Measurements from ENCODE around the gene CXCL9. TPM values are rescaled to one million over a fixed set of nuclear protein-coding genes. Genes with fewer than 3 reads are reported as not detected.

CXCL9 gene
- total and polyA plus RNA-seq, 7 donors, result 4.9 to 56.9 TPM; not detected in 5

DNA sequence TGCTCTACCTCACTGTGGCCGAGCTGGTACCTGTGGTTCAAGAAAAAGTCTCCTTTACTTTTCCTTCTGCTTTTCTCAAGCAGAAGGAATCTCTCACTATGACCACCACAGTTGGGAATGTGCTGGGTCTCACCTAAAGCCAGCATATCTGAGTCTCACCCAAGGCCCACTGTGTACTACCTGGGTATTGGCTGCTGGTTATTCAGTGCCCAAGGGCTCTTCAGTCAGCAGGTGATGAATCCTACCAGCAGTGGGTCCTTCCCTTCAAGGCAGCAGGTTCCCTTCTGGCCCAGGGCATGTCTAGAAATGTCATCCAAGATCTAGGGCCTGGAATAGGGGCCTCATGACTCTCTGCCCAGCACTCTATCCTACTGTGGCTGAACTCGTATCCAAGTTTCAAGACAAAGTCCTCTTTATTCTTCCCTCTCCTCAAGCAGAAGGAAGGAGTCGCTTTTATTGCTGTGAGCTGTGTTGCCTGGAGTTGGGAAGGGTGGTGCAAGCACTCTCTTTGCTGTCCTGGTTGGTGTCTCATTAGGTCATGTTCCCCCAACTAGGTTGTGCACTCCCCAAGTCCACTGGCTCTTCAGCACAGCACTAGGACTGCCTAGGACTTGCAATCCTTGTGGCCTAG lies 9.9 kb upstream of the CXCL9 start:
- H3K27ac ChIP-seq, result no peak overlapping the region
- no peak for DNase-seq
- H3K4me3 ChIP-seq, result no peak overlapping the region
- intact Hi-C loops (cut with DNase I), result no loop called here
- peaks cover 0 to 9% (median 4%) of the 10 kb centered on the region in 4 donors for H3K4me1 ChIP-seq
- no peaks in the 10 kb centered on the region for H3K36me3 ChIP-seq
- 56 to 79% methylated on average over 3 of the region's 3 CpGs for WGBS, 2 donors
- H3K9me3 ChIP-seq, result no peaks in the 10 kb centered on the region
- TF ChIP-seq POLR2A (IDR thresholded peaks at IDR 0.05), result no peak
- TF ChIP-seq, protein P1, sequence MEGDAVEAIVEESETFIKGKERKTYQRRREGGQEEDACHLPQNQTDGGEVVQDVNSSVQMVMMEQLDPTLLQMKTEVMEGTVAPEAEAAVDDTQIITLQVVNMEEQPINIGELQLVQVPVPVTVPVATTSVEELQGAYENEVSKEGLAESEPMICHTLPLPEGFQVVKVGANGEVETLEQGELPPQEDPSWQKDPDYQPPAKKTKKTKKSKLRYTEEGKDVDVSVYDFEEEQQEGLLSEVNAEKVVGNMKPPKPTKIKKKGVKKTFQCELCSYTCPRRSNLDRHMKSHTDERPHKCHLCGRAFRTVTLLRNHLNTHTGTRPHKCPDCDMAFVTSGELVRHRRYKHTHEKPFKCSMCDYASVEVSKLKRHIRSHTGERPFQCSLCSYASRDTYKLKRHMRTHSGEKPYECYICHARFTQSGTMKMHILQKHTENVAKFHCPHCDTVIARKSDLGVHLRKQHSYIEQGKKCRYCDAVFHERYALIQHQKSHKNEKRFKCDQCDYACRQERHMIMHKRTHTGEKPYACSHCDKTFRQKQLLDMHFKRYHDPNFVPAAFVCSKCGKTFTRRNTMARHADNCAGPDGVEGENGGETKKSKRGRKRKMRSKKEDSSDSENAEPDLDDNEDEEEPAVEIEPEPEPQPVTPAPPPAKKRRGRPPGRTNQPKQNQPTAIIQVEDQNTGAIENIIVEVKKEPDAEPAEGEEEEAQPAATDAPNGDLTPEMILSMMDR (IDR thresholded peaks at IDR 0.05), result no peak
- TF ChIP-seq EP300 (IDR thresholded peaks at IDR 0.05), result no peak
- TF ChIP-seq POLR2AphosphoS5 (IDR thresholded peaks at IDR 0.05), result no peak
- H3K27me3 ChIP-seq, result no peaks in the 10 kb centered on the region

DNA sequence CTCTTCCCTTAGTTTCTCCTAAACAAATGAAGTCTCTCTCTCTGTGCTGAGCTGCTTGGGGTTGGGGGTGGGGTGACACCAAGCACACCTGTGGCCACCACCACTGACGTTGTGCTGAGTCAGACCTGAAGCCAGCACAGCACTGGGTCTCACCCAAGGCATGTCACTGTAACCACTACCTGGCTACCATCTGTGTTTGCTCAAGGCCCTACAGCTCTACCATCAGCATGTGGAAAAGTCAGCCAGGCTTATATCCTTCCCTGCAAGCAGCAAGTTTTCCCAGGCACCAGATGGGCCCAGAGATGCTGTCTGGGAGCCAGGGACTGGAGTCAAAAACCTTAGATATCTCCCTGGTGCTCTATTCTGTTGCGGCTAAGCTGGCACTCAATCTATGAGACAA lies 9.1 kb upstream of the CXCL9 start:
- Histone ChIP-seq H3K27me3 (no peaks in the 10 kb centered on the region), H3K4me1 (peaks cover 0 to 14% (median 10%) of the 10 kb centered on the region in 4 donors), H3K9me3 (no peaks in the 10 kb centered on the region), H3K4me3 (no peak overlapping the region), H3K27ac (no peak overlapping the region), H3K36me3 (no peaks in the 10 kb centered on the region)
- intact Hi-C loops (cut with DNase I), result no loop called here
- TF ChIP-seq POLR2A (IDR thresholded peaks at IDR 0.05) (no peak), EP300 (IDR thresholded peaks at IDR 0.05) (no peak), POLR2AphosphoS5 (IDR thresholded peaks at IDR 0.05) (no peak)
- TF ChIP-seq, protein P1 (IDR thresholded peaks at IDR 0.05), result no peak
- no peak for DNase-seq
- WGBS, 2 donors, result 74 to 78% methylated on average over 2 of the region's 2 CpGs

DNA sequence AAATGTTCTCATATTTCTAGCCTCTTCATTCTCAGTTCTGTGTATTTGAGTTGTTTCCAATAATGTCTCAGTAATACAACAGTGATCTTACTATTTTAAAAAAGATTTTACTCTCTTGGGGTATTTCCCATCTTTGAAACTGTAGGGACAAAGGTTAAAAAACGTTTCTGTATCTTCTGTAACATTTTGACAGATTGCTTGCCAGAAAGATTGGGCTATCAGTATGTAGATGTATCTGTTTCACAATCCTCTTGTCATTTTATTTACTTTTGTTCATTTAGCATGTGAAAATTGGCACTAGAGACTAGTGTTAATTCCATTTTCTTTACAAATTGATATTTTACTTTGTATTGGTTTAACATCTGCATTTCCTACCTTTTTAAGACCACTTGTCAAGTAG lies 6.2 kb upstream of the CXCL9 start:
- Histone ChIP-seq H3K9me3 (no peaks in the 10 kb centered on the region), H3K4me3 (no peak overlapping the region), H3K27ac (no peak overlapping the region), H3K36me3 (no peaks in the 10 kb centered on the region), H3K27me3 (no peaks in the 10 kb centered on the region), H3K4me1 (peaks cover 0 to 17% (median 13%) of the 10 kb centered on the region in 4 donors)
- no peak for DNase-seq
- WGBS, 2 donors, result 4 to 28% methylated on average over 1 of the region's 1 CpG
- intact Hi-C loops (cut with DNase I), result no loop called here
- TF ChIP-seq, protein P1 (IDR thresholded peaks at IDR 0.05), result no peak
- TF ChIP-seq EP300 (IDR thresholded peaks at IDR 0.05) (no peak), POLR2A (IDR thresholded peaks at IDR 0.05) (no peak), POLR2AphosphoS5 (IDR thresholded peaks at IDR 0.05) (no peak)

DNA sequence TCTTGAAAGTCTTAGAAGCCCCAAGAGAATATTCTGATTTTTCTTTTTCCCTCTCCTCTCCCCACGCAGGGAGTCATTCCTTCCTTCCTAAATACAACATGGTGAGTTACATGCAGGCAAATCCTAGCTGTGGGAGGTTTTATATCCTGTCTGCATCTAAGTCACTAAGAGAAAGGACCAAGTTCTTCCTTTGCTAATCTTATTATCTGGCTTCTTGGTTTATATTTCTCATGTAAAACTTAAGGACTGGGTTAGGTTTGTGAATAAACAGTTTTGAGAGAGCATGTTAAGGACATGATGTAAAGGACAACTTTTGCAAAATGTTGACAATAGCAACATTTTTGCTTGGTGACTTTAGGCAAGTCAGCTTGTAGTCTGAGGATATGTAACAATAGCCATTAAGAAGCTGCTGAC lies 5.1 kb upstream of the CXCL9 start:
- intact Hi-C loops (cut with DNase I), result no loop called here

More for the DNA sequence above, 5.1 kb upstream of the CXCL9 start:
- peak overlapping the region in 2 of 4 donors; percentile 28 to 31 for H3K4me3 ChIP-seq
- DNase-seq, result no peak
- 50 to 83% methylated on average over 1 of the region's 1 CpG for WGBS, 2 donors
- H3K9me3 ChIP-seq, result no peaks in the 10 kb centered on the region
- H3K36me3 ChIP-seq, result no peaks in the 10 kb centered on the region
- no peaks in the 10 kb centered on the region for H3K27me3 ChIP-seq
- H3K4me1 ChIP-seq, result peaks cover 0 to 17% (median 13%) of the 10 kb centered on the region in 4 donors
- no peak for TF ChIP-seq POLR2AphosphoS5 (IDR thresholded peaks at IDR 0.05)
- no peak for TF ChIP-seq EP300 (IDR thresholded peaks at IDR 0.05)
- no peak for TF ChIP-seq POLR2A (IDR thresholded peaks at IDR 0.05)
- TF ChIP-seq, protein P1 (IDR thresholded peaks at IDR 0.05), result no peak
- peak overlapping the region; percentile 54 to 78 (median 68) for H3K27ac ChIP-seq
